VCaP (cell line): Measurements from ENCODE around the gene DNASE1L1.

ENCODE experiments used
- H3K27ac ChIP-seq: fragments of 450-650 bp; 2 replicates; pipeline ENCODE4 v1.5.1; 2017
- CTCF ChIP-seq: fragments of 450-650 bp; conservative IDR thresholded peaks from 2 replicates; pipeline ENCODE4 v1.5.1; 2017; ENCODE audit warnings: mild to moderate bottlenecking, moderate library complexity

DNASE1L1 gene

GRCh38 chrX:154409222-154409871 is at the start of gene DNASE1L1:
Gene DNASE1L1, minus strand, starts transcription at chrX:154409254. Its CDS starts 3,686 bp downstream, at chrX:154405568.
- H3K27ac ChIP-seq = peak within 1 kb of the TSS; percentile 90
- TF ChIP-seq CTCF = no peak

- peak within 1 kb of the TSS; percentile 77 for H3K27ac ChIP-seq
- no peak for TF ChIP-seq CTCF
These were observed 49.3 kb upstream of the DNASE1L1 start, which contains the start of gene PLXNA3 for GRCh38 chrX:154458116-154458953. Gene PLXNA3, plus strand, starts transcription at chrX:154458281. Its CDS starts 1,903 bp downstream, at chrX:154460184.

- peak overlapping the region; percentile 77 for H3K27ac ChIP-seq
- no peak for TF ChIP-seq CTCF
These were observed 48.5 kb upstream of the DNASE1L1 start for GRCh38 chrX:154457491-154458115.

- no peak overlapping the region for H3K27ac ChIP-seq
These were observed 43.8 kb upstream of the DNASE1L1 start for GRCh38 chrX:154452823-154453222.

GRCh38 chrX:154450312-154450711 is 41.3 kb upstream of the DNASE1L1 start:
- no peak for TF ChIP-seq CTCF
- no peak overlapping the region for H3K27ac ChIP-seq

More at GRCh38 chrX:154452823-154453222, 43.8 kb upstream of the DNASE1L1 start:
- TF ChIP-seq CTCF = no peak

- no peak for TF ChIP-seq CTCF
- no peak overlapping the region for H3K27ac ChIP-seq
These were observed 40.6 kb upstream of the DNASE1L1 start for GRCh38 chrX:154449618-154450017.

GRCh38 chrX:154448484-154448883 is 39.4 kb upstream of the DNASE1L1 start:
- TF ChIP-seq CTCF = no peak

More at GRCh38 chrX:154448484-154448883, 39.4 kb upstream of the DNASE1L1 start:
- no peak overlapping the region for H3K27ac ChIP-seq
